Mammary epithelial cell (primary cell): ENCODE data around the gene LIMK2.

Experiments
- CTCF ChIP-seq, 2 donors: IDR thresholded peaks in 1 of 2; conservative IDR thresholded peaks in 1 of 2; 2 replicates each; pipeline ENCODE4 v1.5.1; 2011 to 2012; ENCODE audit warnings: inconsistent platforms in 2 of 2, low read length in 2 of 2, mild to moderate bottlenecking in 2 of 2, control low read depth in 1 of 2, low read depth in 1 of 2; ENCODE audit not compliant: insufficient read depth in 1 of 2; ENCODE audit errors: extremely low read depth in 1 of 2
- EZH2 ChIP-seq: IDR thresholded peaks from 2 replicates; pipeline ENCODE4 v1.6.1; 2012; ENCODE audit warnings: low read length, inconsistent platforms, borderline replicate concordance

- TF ChIP-seq CTCF (conservative IDR thresholded peaks at IDR 0.05 in 1 of 2, IDR thresholded peaks at IDR 0.05 in 1 of 2; ENCODE audit: extremely low read depth in 1 of 2, insufficient read depth in 1 of 2, low read depth in 1 of 2, low read length in 2 of 2) (no peak), EZH2 (no peak)
Observed at GRCh38 chr22:31269892-31270579, 57.9 kb downstream of the LIMK2 start.
